ENCODE measurements around the gene MCFD2.

GRCh38 chr2:46877619-46878113 lies 37.9 kb downstream of the MCFD2 start:
- TF ChIP-seq CTCF (conservative IDR thresholded peaks at IDR 0.05; ENCODE audit: low read depth, low read length) (no peak), EZH2 (IDR thresholded peaks at IDR 0.05; ENCODE audit: borderline replicate concordance, low read depth, low read length, poor library complexity, severe bottlenecking) (no peak)

Measured in A673 (cell line).